A549 treated with ZK216348 at 1 μM for 4 hours (cell line): ENCODE measurements around the gene SH2D1A. TPM values are rescaled to one million over a fixed set of nuclear protein-coding genes. Genes with fewer than 3 reads are reported as not detected.

Experiments
- total RNA-seq: library from RNA; stranded (reverse); fragments of 200-300 nt; extraction: Qiagen RNA extraction; gene quantifications from 5 replicates; pipeline ENCODE4 v1.2.3, GENCODE V29; 2022; ENCODE audit warnings: low read depth

SH2D1A gene
- total RNA-seq, result not detected in 5 replicates

DNA sequence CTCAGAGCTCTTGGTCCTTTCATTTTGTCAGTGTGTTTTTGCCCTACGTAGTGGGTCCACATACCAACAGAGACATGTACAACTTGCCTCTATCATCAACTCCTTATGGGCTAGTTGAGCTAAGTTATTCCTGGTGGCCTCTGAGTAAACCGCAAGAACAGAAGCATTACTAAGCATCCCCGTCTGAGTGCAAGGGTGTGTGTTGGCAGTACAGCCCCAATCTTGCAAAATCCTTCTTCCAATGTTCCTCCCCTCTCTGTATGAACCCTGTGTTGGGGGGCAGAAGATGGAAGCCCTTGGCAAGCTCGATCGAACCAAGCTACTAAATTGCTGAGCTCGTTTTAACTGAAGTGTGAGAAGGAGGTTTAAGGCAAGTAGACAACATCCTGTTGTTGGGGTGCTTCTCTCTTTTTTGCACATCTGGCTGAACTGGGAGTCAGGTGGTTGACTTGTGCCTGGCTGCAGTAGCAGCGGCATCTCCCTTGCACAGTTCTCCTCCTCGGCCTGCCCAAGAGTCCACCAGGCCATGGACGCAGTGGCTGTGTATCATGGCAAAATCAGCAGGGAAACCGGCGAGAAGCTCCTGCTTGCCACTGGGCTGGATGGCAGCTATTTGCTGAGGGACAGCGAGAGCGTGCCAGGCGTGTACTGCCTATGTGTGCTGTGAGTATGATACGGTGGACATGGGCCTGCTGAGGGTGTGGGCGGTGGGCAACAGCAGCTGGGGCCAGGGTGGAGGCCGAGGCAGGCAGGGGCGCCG is at the start of gene SH2D1A:
Gene SH2D1A (plus strand): TSS at position 447 of the 760 bp plus-strand sequence. CDS start 80 bp downstream, at position 527.

DNA sequence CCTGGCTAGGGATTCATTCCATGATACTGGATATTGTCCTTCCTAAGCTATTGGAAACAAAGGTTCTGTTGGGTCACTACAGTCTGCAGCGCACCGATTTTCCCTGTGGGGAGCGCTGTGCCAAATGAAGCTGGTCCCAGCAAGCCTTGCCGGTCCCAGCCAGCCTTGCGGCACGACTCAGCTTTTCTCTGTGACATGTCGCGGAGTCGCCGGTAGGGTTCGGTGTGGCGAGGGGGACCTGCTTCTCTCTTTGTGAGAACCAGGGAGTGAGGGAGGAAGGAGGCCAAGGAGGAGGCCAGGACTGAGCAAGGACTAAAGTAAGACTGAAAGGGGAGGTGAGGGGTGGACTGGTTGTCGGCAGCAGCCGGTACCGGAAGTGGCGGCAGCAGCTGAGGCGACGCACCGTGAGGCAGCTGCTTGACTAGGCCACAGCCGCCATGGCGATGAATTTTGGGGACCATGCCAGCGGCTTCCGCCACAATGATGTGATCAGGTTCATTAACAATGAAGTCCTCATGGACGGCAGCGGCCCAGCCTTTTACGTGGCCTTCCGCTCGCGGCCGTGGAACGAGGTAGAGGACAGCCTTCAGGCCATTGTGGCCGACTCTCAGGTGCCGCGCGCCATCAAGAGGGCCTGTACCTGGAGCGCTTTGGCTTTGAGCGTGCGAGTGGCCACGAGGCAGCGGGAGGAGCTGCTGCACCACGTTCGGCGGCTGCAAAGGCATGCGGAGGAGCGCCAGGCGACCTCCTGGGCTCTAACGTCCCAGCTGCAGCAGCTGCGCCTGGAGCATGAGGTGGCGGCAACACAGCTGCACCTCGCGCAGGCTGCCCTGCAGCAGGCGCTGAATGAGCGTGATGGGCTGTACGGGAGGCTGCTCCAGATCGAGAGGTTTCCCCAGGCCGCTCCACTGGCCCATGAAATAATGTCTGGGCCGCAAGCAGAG is 13.6 kb upstream of the SH2D1A start, which contains the start of gene TEX13D:
Gene TEX13D (plus strand): TSS at position 180 of the 944 bp plus-strand sequence. CDS start 258 bp downstream, at position 438.

Other genes starting within 250 kb of the SH2D1A start
- not detected in 5 replicates for gene TEX13D, start 13.9 kb upstream of the SH2D1A start, total RNA-seq